Measurements from ENCODE around the gene LINC01488.

LINC01488 gene

GRCh38 chr11:69468911-69469885, 12.3 kb upstream of the LINC01488 start:
- Histone ChIP-seq H3K36me3 (ENCODE audit: control insufficient read depth, low read length) (no peaks in the 10 kb centered on the region), H3K4me1 (ENCODE audit: control insufficient read depth, low read length) (no peaks in the 10 kb centered on the region), H3K79me2 (ENCODE audit: control insufficient read depth, low read length) (no peaks in the 10 kb centered on the region), H3F3A (ENCODE audit: control insufficient read depth, insufficient read depth) (no peaks in the 10 kb centered on the region), H4K20me1 (ENCODE audit: control insufficient read depth, insufficient read depth, low read depth, low read length) (no peaks in the 10 kb centered on the region), H3K4me3 (ENCODE audit: low read length) (no peak overlapping the region), H3K27ac (ENCODE audit: low read depth, low read length) (no peak overlapping the region), H3K4me2 (ENCODE audit: low read length) (no peak overlapping the region), H3K27me3 (ENCODE audit: control insufficient read depth, low read length) (no peaks in the 10 kb centered on the region), H3K9me2 (replicated peaks; ENCODE audit: control insufficient read depth, low read length) (no peaks in the 10 kb centered on the region), H3K9me3 (ENCODE audit: control insufficient read depth, insufficient read depth, low read length) (no peaks in the 10 kb centered on the region)
- TF ChIP-seq EZH2phosphoT487 (IDR thresholded peaks at IDR 0.05; ENCODE audit: borderline replicate concordance, low read length) = no peak
- no peak for TF ChIP-seq CTCF (IDR thresholded peaks at IDR 0.05; ENCODE audit: low read depth, low read length, poor library complexity, severe bottlenecking)

GRCh38 chr11:69470301-69470700, 11.2 kb upstream of the LINC01488 start:
- H3K27me3 ChIP-seq (ENCODE audit: control insufficient read depth, low read length) = no peaks in the 10 kb centered on the region
- no peaks in the 10 kb centered on the region for H3K36me3 ChIP-seq (ENCODE audit: control insufficient read depth, low read length)
- TF ChIP-seq CTCF (IDR thresholded peaks at IDR 0.05; ENCODE audit: low read depth, low read length, poor library complexity, severe bottlenecking) (no peak), EZH2phosphoT487 (IDR thresholded peaks at IDR 0.05; ENCODE audit: borderline replicate concordance, low read length) (no peak)
- H3K9me2 ChIP-seq (replicated peaks; ENCODE audit: control insufficient read depth, low read length) = no peaks in the 10 kb centered on the region
- no peaks in the 10 kb centered on the region for H3F3A ChIP-seq (ENCODE audit: control insufficient read depth, insufficient read depth)
- no peak overlapping the region for H3K27ac ChIP-seq (ENCODE audit: low read depth, low read length)
- H3K9me3 ChIP-seq (ENCODE audit: control insufficient read depth, insufficient read depth, low read length) = no peaks in the 10 kb centered on the region
- H3K4me3 ChIP-seq (ENCODE audit: low read length) = no peak overlapping the region
- no peaks in the 10 kb centered on the region for H4K20me1 ChIP-seq (ENCODE audit: control insufficient read depth, insufficient read depth, low read depth, low read length)
- H3K4me1 ChIP-seq (ENCODE audit: control insufficient read depth, low read length) = no peaks in the 10 kb centered on the region
- no peaks in the 10 kb centered on the region for H3K79me2 ChIP-seq (ENCODE audit: control insufficient read depth, low read length)
- no peak overlapping the region for H3K4me2 ChIP-seq (ENCODE audit: low read length)

GRCh38 chr11:69470793-69471728, 10.4 kb upstream of the LINC01488 start:
- H3K4me2 ChIP-seq (ENCODE audit: low read length) = no peak overlapping the region
- H3K9me2 ChIP-seq (replicated peaks; ENCODE audit: control insufficient read depth, low read length) = no peaks in the 10 kb centered on the region
- H3F3A ChIP-seq (ENCODE audit: control insufficient read depth, insufficient read depth) = no peaks in the 10 kb centered on the region
- no peak overlapping the region for H3K27ac ChIP-seq (ENCODE audit: low read depth, low read length)
- no peaks in the 10 kb centered on the region for H3K36me3 ChIP-seq (ENCODE audit: control insufficient read depth, low read length)
- H4K20me1 ChIP-seq (ENCODE audit: control insufficient read depth, insufficient read depth, low read depth, low read length) = no peaks in the 10 kb centered on the region
- no peak overlapping the region for H3K4me3 ChIP-seq (ENCODE audit: low read length)
- no peaks in the 10 kb centered on the region for H3K79me2 ChIP-seq (ENCODE audit: control insufficient read depth, low read length)
- H3K9me3 ChIP-seq (ENCODE audit: control insufficient read depth, insufficient read depth, low read length) = no peaks in the 10 kb centered on the region
- no peaks in the 10 kb centered on the region for H3K4me1 ChIP-seq (ENCODE audit: control insufficient read depth, low read length)
- H3K27me3 ChIP-seq (ENCODE audit: control insufficient read depth, low read length) = no peaks in the 10 kb centered on the region
- TF ChIP-seq CTCF (IDR thresholded peaks at IDR 0.05; ENCODE audit: low read depth, low read length, poor library complexity, severe bottlenecking) (no peak), EZH2phosphoT487 (IDR thresholded peaks at IDR 0.05; ENCODE audit: borderline replicate concordance, low read length) (no peak)

Measured in DOHH2 (cell line).